CD4-positive, alpha-beta T cell treated with Interleukin-17A for 4 hours (primary cell): Measurements from ENCODE around the gene FAR2.
"Not testable (repeated sequence)": the region's sequence is repeated elsewhere in the genome, so short reads cannot be mapped to it uniquely, and the experiment has no call there.

ENCODE experiments used
- DNase-seq: peaks from one replicate; pipeline ENCODE4 v3.0.0-alpha.2; 2020; ENCODE audit warnings: mixed read lengths

The FAR2 gene

GRCh38 chr12:29155079-29155478 is 6.0 kb downstream of the FAR2 start:
- DNase-seq: no peak

DNA sequence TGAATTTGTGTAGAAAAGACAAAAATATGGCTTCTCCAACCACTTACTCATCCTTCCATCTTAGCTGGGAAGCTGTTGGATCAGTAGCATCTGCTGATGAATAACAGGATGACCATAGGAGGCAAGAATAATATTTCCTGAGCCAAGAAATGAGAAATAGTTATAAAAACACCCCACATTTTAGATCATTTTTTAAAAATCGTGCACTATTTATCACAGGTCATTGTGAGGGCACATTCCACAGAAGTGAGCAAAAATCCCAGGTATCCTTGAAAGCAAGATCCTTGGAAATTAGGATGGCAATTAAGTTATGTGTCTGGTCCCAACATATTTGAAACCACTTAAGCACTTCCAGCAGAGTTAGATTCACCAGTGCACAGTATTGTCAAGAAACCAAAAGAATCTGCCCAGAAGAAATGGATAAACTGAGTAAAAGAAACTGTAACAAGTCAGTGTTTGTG is 8.4 kb downstream of the FAR2 start:
- DNase-seq: no peak

GRCh38 chr12:29158115-29158763 is 9.2 kb downstream of the FAR2 start:
- DNase-seq: no peak

DNA sequence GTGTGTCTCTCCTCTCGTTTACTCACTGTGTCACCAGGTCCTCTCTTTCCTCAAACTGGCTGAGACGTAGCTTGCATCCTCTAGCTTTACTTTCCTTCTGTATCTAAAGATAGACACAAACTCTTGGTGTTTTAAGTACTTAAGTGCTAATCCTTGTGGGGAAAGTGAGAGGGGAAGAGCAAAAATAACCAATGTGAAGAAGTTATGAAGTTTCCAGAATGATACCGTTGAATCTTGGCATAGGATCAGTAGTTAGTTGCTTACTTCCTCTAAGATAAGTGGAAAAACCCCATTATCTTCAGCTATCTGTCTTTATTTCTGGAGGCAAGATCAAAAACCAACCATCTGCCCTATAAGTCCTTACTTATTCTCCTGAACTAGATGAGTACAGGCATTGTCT is 10.6 kb downstream of the FAR2 start:
- no peak for DNase-seq

GRCh38 chr12:29160230-29160629 is 11.2 kb downstream of the FAR2 start:
- peak; percentile 23 for DNase-seq

- DNase-seq: no peak
These were observed 14.1 kb downstream of the FAR2 start for GRCh38 chr12:29163146-29163545.

DNA sequence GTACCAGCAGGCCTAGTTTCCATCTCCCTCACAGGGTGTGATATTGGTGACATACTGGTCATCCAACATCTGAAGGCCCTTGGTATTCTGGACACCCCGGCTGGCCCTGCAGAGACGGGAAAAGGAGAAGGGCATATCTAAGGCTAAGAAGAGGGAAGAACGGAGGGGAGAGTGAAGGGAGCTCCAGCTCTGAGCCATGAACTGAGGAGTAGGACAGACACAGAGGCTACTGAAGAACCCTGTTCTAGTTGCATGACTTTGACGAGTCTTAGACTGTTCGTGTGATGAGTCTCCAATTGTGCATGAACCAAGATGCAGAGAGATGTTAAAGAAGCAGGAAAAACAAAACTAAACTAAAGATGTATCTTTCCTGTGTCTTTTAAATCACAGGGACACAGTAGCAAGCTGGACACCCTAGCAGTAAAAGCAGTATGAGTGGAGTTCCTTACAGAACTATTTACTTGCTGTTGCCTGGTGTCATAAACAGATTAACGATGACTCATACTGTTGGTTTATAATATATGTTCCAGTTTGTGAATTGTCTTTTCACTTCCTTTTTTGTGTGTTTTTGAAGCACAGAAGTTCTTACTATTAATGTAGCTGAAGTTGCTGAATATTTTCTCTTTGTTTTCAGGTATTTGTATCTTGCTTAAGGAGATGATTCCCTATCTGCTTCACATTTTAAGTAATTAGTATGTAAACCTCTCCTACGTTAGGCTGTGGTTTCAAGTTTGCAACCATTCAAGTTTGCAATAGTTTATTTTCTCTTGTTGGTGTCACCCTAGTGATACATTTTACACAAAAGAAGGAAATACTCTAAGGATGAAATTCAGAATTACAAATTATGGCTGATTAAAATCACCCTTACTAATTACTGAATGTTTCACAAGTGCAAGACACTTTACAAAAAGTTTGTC is 15.7 kb downstream of the FAR2 start:
- DNase-seq: no peak

DNA sequence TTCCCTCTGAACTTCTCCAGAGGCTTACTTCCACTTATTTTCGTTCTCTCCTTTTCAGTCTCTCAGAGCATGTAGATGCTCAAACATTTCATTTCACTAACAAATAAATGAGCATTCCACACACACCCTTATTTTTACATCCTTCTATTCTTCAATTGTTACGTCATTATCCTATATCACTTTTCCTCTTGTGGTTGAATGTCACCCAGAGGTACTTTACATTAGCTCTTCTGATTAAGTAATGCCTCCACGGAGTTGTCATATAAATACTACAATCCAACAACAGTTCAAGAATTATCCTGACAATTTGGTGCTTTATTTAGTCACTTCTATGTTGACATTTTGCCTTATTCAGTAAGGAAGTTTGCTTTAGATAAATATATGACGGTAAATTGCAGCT is 18.4 kb downstream of the FAR2 start:
- no peak for DNase-seq

GRCh38 chr12:29167988-29168387 is 18.9 kb downstream of the FAR2 start:
- DNase-seq: no peak

- not testable (repeated sequence) for DNase-seq
These were observed 20.9 kb downstream of the FAR2 start for GRCh38 chr12:29169978-29170377.

DNA sequence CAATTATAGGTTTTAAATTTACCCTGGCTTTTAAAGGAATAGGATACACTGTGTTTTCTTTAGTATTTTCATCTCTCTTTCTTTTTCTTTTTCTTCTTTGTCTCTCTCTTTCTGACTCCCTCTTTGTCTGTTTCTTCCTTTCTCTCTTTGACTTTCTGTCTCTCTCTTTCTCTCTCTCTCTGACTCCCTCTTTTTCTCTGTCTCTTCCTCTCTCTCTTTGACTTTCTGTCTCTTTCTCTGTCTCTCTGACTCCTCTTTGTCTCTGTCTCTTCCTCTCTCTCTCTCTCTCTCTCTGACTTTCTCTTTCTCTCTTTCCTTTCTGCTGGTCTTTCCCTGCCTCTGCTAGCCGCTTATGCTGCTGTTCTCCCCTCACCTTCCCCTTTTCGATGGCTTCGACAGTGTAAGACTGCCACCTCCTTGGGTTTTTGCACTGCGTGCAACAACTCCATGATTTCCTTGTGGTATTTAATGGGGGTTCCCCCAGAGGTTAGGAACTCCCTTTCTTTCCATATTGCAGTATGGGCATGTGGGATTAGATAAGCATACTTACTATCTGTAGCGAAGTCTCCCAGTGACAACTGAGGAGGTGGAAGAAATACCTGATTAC is 21.5 kb downstream of the FAR2 start:
- DNase-seq: not testable (repeated sequence)

GRCh38 chr12:29171421-29172258 is 22.6 kb downstream of the FAR2 start:
- DNase-seq: no peak

DNA sequence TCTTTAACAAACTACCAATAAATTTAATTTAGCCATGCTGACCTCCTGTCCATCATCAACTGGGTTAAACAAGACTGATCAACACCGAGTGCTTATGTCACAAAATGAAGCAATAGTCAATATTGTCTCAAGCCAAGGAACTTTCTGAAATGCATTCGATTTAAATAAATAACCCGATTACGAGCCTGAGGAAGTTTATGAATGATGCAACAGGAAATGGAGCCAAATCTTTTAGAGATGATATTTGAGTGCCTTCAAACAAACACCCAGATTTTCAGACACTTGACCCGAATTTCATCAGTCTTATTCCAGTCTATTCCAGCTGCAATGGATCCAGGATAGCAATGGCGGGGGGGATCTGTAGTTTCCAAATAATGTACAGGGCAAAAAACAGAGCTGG is 27.9 kb downstream of the FAR2 start:
- DNase-seq: no peak

DNA sequence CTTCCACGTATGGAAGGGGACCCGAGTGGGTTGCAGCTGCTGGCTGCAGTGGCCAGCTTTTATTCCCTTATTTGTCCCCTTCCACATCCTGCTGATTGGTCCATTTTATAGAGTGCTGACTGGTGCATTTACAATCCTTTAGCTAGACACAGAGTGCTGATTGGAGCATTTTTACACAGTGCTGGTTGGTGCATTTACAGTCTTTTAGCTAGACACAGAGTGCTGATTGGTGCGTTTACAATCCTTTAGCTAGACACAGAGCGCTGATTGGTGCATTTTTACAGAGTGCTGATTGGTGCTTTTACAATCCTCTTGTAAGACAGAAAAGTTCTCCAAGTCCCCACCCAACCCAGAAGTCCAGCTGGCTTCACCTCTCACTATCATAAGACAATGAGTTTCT is 33.2 kb downstream of the FAR2 start:
- not testable (repeated sequence) for DNase-seq

GRCh38 chr12:29187756-29188155 is 38.7 kb downstream of the FAR2 start:
- DNase-seq: no peak

DNA sequence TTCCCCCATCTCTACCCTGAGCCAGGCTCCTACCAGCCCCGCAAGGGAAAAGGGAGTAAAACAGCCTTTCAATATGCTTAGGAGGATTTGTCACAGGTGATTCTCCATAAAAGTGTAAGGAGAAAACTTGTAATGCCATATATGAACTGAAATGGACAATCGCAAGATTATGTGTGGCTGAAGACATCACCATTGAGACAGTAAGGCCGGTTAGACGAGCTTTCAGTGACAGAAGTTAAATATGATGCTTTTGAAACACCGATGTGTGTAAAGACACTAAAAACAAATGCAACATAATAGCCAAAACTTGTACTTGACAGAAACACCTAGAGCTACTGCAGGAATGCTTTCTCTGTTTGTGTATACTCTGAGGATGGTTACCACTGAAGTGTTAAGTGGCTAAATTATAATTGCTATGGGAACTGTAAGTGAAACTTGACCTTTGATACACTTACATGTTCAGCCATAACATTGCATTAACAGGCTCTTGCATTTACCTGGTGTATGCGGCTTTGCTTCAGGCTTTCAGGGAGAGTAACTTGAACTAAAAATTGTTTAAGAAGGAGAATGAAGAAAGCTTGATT is 42.3 kb downstream of the FAR2 start:
- DNase-seq: no peak

DNA sequence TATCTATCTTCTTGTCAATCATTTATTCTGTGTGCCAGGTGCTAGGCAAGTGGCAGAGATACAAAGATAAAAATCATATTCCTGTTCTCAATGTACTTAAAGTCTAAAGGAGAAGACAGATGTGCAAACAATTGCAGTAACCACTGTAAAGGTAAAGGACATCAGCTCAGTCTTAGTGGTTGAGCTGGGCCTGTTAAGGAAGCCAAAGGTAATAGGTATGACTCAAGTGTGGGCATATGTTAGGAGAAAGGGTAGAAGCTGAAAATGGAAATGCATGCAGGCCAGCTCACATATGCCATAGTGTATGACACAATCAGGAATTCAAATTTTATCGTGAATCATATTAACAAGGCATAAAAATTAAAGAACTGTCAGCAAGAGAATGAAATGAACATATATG is 49.8 kb downstream of the FAR2 start:
- DNase-seq: no peak

- no peak for DNase-seq
These were observed 51.5 kb downstream of the FAR2 start for GRCh38 chr12:29200586-29200985.

GRCh38 chr12:29201296-29201695 is 52.2 kb downstream of the FAR2 start:
- DNase-seq: no peak

DNA sequence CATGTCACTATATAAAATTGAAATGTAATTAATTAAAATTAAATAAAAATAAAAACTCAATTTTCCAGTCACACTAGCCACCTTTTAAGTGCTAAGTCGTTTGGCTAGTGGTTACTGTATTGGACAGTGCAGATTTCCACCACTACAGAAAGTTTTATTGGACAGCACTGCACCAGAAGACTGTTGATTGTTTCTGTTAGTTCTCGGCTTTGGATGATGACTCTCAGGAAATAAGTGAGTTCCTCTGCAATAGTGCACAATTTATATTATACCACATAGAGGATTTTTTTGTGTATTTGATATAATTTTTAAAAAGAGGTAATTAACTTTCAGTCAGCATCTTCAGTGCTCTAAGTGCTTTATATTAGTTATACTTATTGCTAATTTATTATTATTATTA is 52.7 kb downstream of the FAR2 start:
- DNase-seq: no peak

DNA sequence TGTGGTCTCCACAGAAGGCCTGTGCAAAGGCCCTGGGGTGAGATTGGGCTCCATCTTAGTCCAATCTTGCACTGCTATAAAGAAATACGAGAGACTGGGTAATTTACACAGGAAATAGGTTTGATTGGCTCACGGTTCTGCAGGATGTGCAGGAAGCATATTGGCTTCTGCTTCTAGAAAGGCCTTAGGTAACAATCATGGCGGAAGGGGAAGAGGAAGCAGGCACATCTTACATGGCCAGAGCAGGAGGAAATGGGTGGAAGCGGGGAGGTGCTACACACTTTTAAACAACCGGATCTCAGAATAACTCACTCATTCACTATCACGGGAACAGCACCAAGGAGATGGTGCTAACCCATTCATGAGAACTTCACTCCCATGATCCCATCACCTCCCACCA is 55.4 kb downstream of the FAR2 start:
- DNase-seq: no peak

GRCh38 chr12:29207120-29207519 is 58.0 kb downstream of the FAR2 start:
- DNase-seq: no peak

- no peak for DNase-seq
These were observed 59.0 kb downstream of the FAR2 start for GRCh38 chr12:29208060-29208459.
